ENCODE results near the gene CLCN5.

Gene CLCN5

GRCh38 chrX:49951524-49952193 is 29.3 kb downstream of the CLCN5 start:
- no peak overlapping the region for H3K27ac ChIP-seq (ENCODE audit: low read length)

GRCh38 chrX:49956313-49956712 is 33.9 kb downstream of the CLCN5 start:
- Histone ChIP-seq H3K9me3 (ENCODE audit: insufficient read depth, low read length, severe bottlenecking) (no peaks in the 10 kb centered on the region), H3K27ac (ENCODE audit: low read length) (no peak overlapping the region), H4K20me1 (ENCODE audit: insufficient read depth, low read length) (no peaks in the 10 kb centered on the region), H2AFZ (ENCODE audit: low read depth, low read length) (no peak overlapping the region), H3K4me3 (ENCODE audit: low read depth in 1 of 2, low read length in 2 of 2) (no peak overlapping the region), H3K4me1 (ENCODE audit: insufficient read depth, low read length) (no peaks in the 10 kb centered on the region), H3K36me3 (ENCODE audit: insufficient read depth, low read length) (no peaks in the 10 kb centered on the region), H3K9ac (ENCODE audit: low read depth, low read length) (no peak overlapping the region), H3K4me2 (ENCODE audit: insufficient read depth, low read length) (no peak overlapping the region), H3K79me2 (ENCODE audit: insufficient read depth, low read length) (no peaks in the 10 kb centered on the region), H3K27me3 (ENCODE audit: insufficient read depth, low read length, poor library complexity) (no peaks in the 10 kb centered on the region)
- DNase-seq (no peak), ATAC-seq (ENCODE audit: insufficient read depth, low read depth) (no peak)
- TF ChIP-seq EZH2 (IDR thresholded peaks at IDR 0.05; ENCODE audit: borderline replicate concordance, low read depth, low read length, severe bottlenecking), result no peak
- no peak for TF ChIP-seq CTCF (IDR thresholded peaks at IDR 0.05; ENCODE audit: borderline replicate concordance, extremely low read depth, low read length, poor library complexity, severe bottlenecking)

More at GRCh38 chrX:49951524-49952193, 29.3 kb downstream of the CLCN5 start:
- Histone ChIP-seq H3K27me3 (ENCODE audit: insufficient read depth, low read length, poor library complexity) (no peaks in the 10 kb centered on the region), H3K9me3 (ENCODE audit: insufficient read depth, low read length, severe bottlenecking) (no peaks in the 10 kb centered on the region), H3K4me3 (ENCODE audit: low read depth in 1 of 2, low read length in 2 of 2) (no peak overlapping the region), H3K4me1 (ENCODE audit: insufficient read depth, low read length) (no peaks in the 10 kb centered on the region), H3K9ac (ENCODE audit: low read depth, low read length) (no peak overlapping the region), H2AFZ (ENCODE audit: low read depth, low read length) (no peak overlapping the region), H3K36me3 (ENCODE audit: insufficient read depth, low read length) (no peaks in the 10 kb centered on the region), H3K79me2 (ENCODE audit: insufficient read depth, low read length) (no peaks in the 10 kb centered on the region), H3K4me2 (ENCODE audit: insufficient read depth, low read length) (no peak overlapping the region), H4K20me1 (ENCODE audit: insufficient read depth, low read length) (no peaks in the 10 kb centered on the region)
- ATAC-seq (ENCODE audit: insufficient read depth, low read depth) (no peak), DNase-seq (no peak)
- no peak for TF ChIP-seq CTCF (IDR thresholded peaks at IDR 0.05; ENCODE audit: borderline replicate concordance, extremely low read depth, low read length, poor library complexity, severe bottlenecking)
- TF ChIP-seq EZH2 (IDR thresholded peaks at IDR 0.05; ENCODE audit: borderline replicate concordance, low read depth, low read length, severe bottlenecking), result no peak

- Histone ChIP-seq H3K27ac (ENCODE audit: low read length) (no peak overlapping the region), H3K36me3 (ENCODE audit: insufficient read depth, low read length) (no peaks in the 10 kb centered on the region), H3K9me3 (ENCODE audit: insufficient read depth, low read length, severe bottlenecking) (no peaks in the 10 kb centered on the region), H4K20me1 (ENCODE audit: insufficient read depth, low read length) (no peaks in the 10 kb centered on the region), H3K9ac (ENCODE audit: low read depth, low read length) (no peak overlapping the region), H3K4me3 (ENCODE audit: low read depth in 1 of 2, low read length in 2 of 2) (no peak overlapping the region), H2AFZ (ENCODE audit: low read depth, low read length) (no peak overlapping the region), H3K79me2 (ENCODE audit: insufficient read depth, low read length) (no peaks in the 10 kb centered on the region), H3K27me3 (ENCODE audit: insufficient read depth, low read length, poor library complexity) (no peaks in the 10 kb centered on the region), H3K4me1 (ENCODE audit: insufficient read depth, low read length) (no peaks in the 10 kb centered on the region), H3K4me2 (ENCODE audit: insufficient read depth, low read length) (no peak overlapping the region)
- no peak for DNase-seq
- TF ChIP-seq EZH2 (IDR thresholded peaks at IDR 0.05; ENCODE audit: borderline replicate concordance, low read depth, low read length, severe bottlenecking), result no peak
- no peak for TF ChIP-seq CTCF (IDR thresholded peaks at IDR 0.05; ENCODE audit: borderline replicate concordance, extremely low read depth, low read length, poor library complexity, severe bottlenecking)
- ATAC-seq (ENCODE audit: insufficient read depth, low read depth), result no peak
These were observed 36.5 kb downstream of the CLCN5 start for GRCh38 chrX:49958727-49959485.

All from DND-41 (cell line).